ENCODE data around the gene FAM83G. TPM values are rescaled to one million over a fixed set of nuclear protein-coding genes. Genes with fewer than 3 reads are reported as not detected.

The FAM83G gene
- total and polyA plus RNA-seq, 8 donors, result 5.6 to 12.9 (median 9.4) TPM

DNA sequence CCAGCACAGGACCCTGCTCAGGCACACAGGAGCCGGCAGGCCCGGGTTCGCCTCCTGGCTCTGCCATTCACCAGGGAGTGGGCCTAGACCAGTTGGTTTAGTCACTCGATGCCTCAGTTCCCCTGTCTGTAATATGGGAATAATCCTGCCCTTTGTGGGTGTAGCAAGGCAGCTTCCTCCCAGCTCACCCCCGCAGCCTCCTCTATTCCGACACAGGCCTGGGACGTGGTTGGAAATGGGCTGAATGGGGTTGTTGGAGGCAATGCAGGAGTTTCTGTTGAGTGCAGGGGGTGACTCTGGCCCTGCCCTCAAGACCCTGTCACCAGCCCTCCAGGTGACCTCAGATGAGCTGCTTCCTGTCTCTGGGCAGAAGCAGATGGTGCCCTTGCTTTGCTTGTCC lies 32.8 kb downstream of the FAM83G start:
- H3K27me3 ChIP-seq, result no peaks in the 10 kb centered on the region
- intact Hi-C loops (cut with DNase I), result no loop called here
- ATAC-seq, result no peak
- no peaks in the 10 kb centered on the region for H3K9me3 ChIP-seq
- WGBS, 2 donors, result 98% methylated on average over 7 of the region's 7 CpGs
- no peak for DNase-seq
- FAIRE-seq, result no peak
- H3K4me1 ChIP-seq, result no peaks in the 10 kb centered on the region
- TF ChIP-seq, protein P1, sequence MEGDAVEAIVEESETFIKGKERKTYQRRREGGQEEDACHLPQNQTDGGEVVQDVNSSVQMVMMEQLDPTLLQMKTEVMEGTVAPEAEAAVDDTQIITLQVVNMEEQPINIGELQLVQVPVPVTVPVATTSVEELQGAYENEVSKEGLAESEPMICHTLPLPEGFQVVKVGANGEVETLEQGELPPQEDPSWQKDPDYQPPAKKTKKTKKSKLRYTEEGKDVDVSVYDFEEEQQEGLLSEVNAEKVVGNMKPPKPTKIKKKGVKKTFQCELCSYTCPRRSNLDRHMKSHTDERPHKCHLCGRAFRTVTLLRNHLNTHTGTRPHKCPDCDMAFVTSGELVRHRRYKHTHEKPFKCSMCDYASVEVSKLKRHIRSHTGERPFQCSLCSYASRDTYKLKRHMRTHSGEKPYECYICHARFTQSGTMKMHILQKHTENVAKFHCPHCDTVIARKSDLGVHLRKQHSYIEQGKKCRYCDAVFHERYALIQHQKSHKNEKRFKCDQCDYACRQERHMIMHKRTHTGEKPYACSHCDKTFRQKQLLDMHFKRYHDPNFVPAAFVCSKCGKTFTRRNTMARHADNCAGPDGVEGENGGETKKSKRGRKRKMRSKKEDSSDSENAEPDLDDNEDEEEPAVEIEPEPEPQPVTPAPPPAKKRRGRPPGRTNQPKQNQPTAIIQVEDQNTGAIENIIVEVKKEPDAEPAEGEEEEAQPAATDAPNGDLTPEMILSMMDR (IDR thresholded peaks at IDR 0.05), result no peak
- no peak overlapping the region for H3K27ac ChIP-seq
- no peak overlapping the region for H3K4me3 ChIP-seq
- H3K36me3 ChIP-seq, result peaks cover 0 to 8% (median 0%) of the 10 kb centered on the region in 3 donors

DNA sequence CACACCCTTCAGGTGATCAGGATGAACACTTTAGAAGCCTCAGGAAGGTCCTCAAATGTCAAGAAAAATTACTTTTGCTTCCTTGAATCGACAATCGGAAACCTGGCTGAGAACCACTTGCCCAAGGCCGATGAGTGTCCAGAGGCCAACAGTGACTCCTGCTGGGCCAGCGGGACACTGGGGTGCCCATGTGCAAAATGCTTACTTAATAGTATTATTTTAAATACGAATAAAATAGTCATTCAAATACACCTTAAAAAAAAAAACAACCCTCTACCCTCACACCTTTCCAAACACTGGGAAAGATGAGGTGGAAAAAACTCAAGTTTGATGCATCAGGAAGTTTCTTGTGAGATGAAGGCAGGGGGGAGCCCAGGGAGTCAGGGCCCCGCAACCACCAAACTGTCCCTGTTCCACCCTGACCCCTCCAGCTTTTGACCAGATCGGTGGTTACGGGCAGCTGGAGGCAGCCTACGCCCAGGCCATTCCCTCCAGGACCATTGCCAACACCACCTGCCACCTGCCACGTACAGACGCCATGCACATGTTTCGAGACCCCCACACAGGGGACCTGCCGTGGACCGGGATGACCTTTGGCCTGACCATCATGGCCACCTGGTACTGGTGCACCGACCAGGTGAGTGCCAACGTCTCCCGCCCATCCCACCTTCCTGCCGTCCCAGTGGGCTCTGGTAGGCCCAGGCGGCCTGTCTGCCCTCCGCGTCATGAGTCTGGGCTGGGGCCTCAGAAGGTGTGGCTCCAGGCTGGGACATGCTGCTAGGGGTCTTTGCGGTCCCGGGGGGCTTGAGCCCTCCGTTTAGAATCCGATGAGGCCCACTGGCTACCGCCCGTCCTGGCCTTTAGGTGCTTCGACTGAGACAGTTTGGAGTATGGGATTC lies 33.7 kb downstream of the FAM83G start:
- ATAC-seq (no peak), FAIRE-seq (no peak), DNase-seq (no peak)
- H3K27me3 ChIP-seq, result no peaks in the 10 kb centered on the region
- no peak overlapping the region for H3K4me3 ChIP-seq
- intact Hi-C loops (cut with DNase I), result no loop called here
- TF ChIP-seq, protein P1 (IDR thresholded peaks at IDR 0.05), result no peak
- no peak overlapping the region for H3K27ac ChIP-seq
- H3K4me1 ChIP-seq, result no peaks in the 10 kb centered on the region
- peaks cover 0 to 8% (median 0%) of the 10 kb centered on the region in 3 donors for H3K36me3 ChIP-seq
- no peaks in the 10 kb centered on the region for H3K9me3 ChIP-seq
- 84 to 94% methylated on average over 28 of the region's 28 CpGs for WGBS, 2 donors

DNA sequence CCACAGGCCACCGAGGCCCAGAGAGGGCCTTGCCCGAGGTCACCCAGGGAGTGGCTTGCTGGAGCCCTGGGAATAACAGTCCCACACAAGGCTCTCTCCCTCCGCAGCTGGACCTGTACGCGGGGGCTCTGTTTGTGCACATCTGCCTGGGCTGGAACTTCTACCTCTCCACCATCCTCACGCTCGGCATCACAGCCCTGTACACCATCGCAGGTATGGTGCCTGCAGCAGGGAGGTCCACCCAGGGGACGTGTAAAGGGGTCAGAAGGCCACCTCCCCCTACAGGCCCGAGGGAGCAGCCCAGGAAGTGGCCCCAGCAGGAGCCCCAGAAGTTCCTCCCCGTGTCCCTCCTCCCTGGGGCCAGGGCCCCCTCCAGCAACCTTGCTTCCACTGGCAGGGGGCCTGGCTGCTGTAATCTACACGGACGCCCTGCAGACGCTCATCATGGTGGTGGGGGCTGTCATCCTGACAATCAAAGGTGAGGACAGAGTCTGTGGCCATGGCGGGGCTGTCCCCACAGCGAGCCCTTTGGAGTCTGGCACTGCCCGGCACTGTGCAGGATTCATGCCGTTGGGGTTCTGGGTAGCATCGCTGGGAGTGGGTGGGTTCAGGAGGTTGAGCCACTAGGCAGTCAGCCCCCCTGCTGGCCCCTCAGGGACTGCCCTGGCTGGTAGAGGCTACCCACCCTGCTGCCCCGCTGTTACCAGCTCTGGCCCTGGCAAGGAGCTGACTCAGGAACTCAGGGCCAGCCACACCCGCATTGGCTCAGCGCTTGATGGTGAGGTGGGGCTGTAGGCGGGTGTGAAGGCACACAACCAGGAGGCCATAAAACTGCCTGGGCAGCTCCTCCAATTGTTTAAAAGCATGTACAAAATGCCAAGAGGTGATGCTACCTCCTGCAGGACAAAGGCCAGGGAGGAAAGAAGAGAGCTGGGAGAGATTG lies 35.3 kb downstream of the FAM83G start:
- Histone ChIP-seq H3K9me3 (no peaks in the 10 kb centered on the region), H3K36me3 (peaks cover 0 to 8% (median 0%) of the 10 kb centered on the region in 3 donors), H3K27ac (no peak overlapping the region), H3K4me3 (no peak overlapping the region), H3K4me1 (no peaks in the 10 kb centered on the region), H3K27me3 (no peaks in the 10 kb centered on the region)
- DNase-seq (peak in 1 of 6 donors; percentile 6), ATAC-seq (peak in 3 of 4 donors; percentile 48 to 50 (median 48)), FAIRE-seq (no peak)
- intact Hi-C loops (cut with DNase I), result no loop called here
- 80 to 88% methylated on average over 20 to 23 of the region's 23 CpGs for WGBS, 2 donors
- TF ChIP-seq, protein P1 (IDR thresholded peaks at IDR 0.05), result no peak

DNA sequence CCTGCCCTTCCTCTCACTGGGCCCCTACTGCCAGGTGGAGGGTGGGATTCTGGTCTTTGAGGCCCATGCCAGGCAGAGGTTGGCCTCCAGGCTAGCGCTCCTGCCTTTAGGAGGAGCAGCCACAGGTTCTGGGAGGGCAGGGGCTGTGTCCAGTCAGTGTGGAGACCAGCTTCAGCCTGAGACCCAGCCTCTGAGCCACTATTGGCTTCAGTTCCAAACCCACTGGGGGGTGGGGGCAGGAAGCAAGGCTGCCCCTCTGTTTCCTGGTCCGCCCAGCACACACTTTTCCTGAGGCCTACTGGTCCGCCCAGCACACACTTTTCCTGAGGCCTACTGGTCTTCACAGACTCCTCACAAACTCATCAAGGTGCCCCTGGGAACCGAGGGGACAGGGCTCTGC lies 36.2 kb downstream of the FAM83G start:
- ATAC-seq, result no peak
- peak overlapping the region in 2 of 4 donors; percentile 37 to 46 for H3K27ac ChIP-seq
- H3K9me3 ChIP-seq, result no peaks in the 10 kb centered on the region
- H3K27me3 ChIP-seq, result no peaks in the 10 kb centered on the region
- TF ChIP-seq, protein P1 (IDR thresholded peaks at IDR 0.05), result no peak
- FAIRE-seq, result no peak
- intact Hi-C loops (cut with DNase I), result no loop called here
- 84 to 88% methylated on average over 4 of the region's 4 CpGs for WGBS, 2 donors
- no peaks in the 10 kb centered on the region for H3K4me1 ChIP-seq
- no peak overlapping the region for H3K4me3 ChIP-seq
- DNase-seq, result peak in 1 of 6 donors; percentile 11
- H3K36me3 ChIP-seq, result peaks cover 0 to 8% (median 0%) of the 10 kb centered on the region in 3 donors

All from pancreas (tissue), 10 donors.